ENCODE results near the gene MTARC2.
"Not testable (repeated sequence)": the region's sequence is repeated elsewhere in the genome, so short reads cannot be mapped to it uniquely, and the experiment has no call there.

The MTARC2 gene

DNA sequence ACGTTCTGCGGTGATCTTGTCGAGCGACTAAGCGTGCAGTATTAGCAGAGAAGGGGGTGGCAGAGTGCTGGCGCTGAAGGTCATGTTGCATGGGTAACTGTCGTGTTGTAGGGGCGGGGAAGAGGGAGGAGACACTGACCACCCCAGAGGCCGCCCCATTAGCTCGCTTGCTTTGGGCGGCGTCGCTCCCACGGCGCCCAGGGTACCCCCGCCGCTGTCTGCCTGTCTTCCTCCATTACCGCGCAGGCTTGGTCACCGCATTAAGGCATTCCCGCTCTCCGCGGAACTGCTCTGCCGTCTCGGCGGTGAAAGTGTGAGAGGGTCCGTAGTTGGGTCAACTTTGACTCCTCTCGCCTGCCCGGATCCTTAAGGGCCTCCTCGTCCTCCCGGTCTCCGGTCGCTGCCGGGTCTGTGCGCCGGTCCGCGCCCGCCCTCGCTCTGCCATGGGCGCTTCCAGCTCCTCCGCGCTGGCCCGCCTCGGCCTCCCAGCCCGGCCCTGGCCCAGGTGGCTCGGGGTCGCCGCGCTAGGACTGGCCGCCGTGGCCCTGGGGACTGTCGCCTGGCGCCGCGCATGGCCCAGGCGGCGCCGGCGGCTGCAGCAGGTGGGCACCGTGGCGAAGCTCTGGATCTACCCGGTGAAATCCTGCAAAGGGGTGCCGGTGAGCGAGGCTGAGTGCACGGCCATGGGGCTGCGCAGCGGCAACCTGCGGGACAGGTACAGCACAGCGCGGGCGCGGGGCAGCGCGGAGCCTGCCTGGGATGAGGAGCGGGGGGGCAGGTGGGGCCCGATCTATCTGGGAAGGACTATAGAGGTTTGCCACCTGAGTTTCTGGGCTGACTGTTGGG, at the start of gene MTARC2:
TSS of gene MTARC2 (plus strand) at position 234 of the 846 bp plus-strand sequence. CDS start at position 444, 210 bp downstream.
- DNase-seq = peak; percentile 31

GRCh38 chr1:220698607-220699016, 49.5 kb upstream of the MTARC2 start:
- DNase-seq = no peak

GRCh38 chr1:220699044-220699443, 49.1 kb upstream of the MTARC2 start:
- DNase-seq = no peak

- peak; percentile 23 for DNase-seq
These were observed 47.5 kb upstream of the MTARC2 start for GRCh38 chr1:220700556-220701179.

DNA sequence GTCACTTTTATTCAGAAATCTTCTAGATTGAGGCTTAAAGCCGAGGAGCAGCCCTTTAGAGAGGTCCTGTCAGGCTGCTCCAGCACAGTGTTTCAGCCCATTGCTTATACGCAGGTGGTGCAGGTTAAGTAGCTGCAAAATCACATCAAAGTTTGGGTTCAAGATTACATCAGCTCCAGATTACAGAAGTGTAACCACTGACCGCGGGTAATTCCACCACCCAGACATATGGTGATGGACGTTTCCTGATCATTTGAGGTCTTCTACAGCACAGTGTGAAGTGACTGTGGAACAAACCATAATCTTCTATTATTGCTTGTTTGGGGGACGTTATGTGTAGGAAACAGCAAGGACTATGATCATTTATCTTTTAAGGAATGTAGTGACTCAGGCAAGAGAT, 46.1 kb upstream of the MTARC2 start:
- no peak for DNase-seq

DNA sequence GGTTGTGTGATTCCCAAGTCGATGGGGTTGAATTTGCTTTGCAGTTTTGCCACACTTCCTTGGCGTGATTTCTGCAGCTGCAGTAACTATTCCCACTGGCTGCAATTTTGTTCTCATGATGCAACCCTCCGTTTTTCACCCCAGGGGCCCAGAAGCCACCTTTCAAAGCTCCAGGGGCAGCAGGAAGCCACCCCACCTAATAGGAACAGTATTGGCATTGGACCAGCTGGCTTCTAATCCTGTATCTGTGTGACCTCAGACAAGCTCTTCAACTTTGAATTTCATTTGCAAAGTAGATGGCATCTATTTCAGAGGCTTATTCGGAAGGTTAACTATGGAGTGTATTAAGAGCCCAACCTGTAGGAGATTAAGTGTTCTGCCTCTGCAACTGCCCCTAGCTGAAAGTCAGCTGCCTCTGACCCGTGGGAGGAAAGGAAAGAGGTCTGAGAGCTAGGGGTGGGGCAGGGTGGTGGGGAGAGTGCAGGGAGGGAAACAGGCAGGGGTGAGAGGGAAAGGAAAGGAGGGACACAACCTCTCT, 45.3 kb upstream of the MTARC2 start:
- peak; percentile 35 for DNase-seq

- DNase-seq = no peak
These were observed 44.8 kb upstream of the MTARC2 start for GRCh38 chr1:220703305-220703704.

GRCh38 chr1:220705782-220706181, 42.3 kb upstream of the MTARC2 start:
- DNase-seq = no peak

DNA sequence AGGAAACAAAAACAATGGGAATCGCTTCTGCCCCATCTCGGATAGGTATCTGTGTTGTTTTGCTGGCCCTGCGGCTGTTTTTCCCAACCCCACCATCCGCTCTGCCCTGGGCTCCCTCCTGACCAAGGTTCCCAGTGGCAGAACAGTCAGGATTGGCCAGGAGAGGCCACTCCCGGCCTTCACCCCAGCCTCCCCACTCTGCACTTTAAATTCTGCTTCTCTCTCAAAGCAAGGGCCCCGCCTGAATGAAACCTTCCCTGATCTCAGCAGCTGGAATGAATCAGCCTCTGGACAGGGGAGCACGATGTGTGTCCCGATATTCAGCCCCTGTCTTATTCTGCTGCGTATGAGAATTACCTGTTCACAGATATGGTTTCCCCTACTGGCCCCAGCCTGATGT, 41.6 kb upstream of the MTARC2 start:
- DNase-seq = no peak

- no peak for DNase-seq
These were observed 41.0 kb upstream of the MTARC2 start for GRCh38 chr1:220707160-220707559.

- no peak for DNase-seq
These were observed 39.9 kb upstream of the MTARC2 start for GRCh38 chr1:220708244-220708643.

DNA sequence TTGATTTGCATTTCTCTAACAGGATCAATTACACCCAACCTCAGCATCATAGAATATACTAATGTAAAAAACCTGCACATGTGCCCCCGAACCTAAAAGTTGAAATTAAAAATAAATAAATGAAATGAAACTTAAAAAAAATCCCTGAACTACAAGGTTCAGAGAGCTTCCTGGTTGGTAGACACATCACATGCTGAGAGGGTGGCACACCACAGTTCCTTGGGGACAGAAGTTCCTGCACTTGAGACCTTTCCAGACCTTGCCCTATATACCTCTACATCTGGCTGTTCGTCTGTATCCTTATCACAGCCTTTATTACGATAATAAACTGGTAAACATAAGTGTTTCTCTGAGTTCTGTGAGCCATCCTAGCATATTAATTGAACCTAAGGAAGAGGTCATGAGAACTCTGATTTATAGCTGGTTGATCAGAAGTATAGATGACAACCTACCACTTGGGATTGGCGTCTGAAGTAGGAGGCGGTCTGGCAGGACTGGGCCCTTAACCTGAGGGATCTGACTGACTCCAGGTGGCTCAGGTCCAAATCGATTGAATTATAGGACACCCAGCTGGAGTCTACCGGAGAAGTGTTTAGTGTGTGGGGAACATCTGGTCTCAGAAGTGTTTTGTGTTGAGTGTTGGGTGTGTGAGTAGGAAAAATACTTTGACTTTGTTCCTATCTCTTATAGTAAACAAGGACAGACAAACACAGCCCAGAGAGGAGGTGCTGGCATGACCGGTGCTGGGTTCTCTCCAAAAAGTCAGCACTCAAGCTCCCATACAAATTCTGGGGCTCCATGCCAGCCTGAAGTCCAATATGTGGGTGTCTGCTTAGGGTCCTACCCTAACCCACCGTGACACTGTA, 39.0 kb upstream of the MTARC2 start:
- no peak for DNase-seq

GRCh38 chr1:220710333-220710732, 37.8 kb upstream of the MTARC2 start:
- DNase-seq = no peak

- DNase-seq = no peak
These were observed 36.9 kb upstream of the MTARC2 start for GRCh38 chr1:220711056-220711809.

DNA sequence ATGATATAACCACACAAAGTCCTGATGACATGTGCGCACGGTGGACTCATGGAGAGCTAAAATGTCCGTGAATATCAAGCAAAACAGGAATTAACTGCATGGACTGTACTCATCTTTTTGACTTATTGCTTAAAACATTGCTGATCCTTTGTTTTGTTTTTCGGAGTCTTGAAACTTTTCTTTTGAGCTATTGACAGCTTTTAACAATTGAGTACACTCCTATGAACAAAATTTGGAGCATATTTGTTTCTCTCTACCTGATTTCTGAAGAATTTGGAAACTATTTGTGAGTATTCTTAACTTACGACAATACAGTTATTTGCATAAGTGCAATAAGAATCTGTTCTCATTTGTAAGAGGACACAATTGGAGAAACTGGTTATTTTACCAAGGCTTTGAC, 32.1 kb upstream of the MTARC2 start:
- DNase-seq = not testable (repeated sequence)

DNA sequence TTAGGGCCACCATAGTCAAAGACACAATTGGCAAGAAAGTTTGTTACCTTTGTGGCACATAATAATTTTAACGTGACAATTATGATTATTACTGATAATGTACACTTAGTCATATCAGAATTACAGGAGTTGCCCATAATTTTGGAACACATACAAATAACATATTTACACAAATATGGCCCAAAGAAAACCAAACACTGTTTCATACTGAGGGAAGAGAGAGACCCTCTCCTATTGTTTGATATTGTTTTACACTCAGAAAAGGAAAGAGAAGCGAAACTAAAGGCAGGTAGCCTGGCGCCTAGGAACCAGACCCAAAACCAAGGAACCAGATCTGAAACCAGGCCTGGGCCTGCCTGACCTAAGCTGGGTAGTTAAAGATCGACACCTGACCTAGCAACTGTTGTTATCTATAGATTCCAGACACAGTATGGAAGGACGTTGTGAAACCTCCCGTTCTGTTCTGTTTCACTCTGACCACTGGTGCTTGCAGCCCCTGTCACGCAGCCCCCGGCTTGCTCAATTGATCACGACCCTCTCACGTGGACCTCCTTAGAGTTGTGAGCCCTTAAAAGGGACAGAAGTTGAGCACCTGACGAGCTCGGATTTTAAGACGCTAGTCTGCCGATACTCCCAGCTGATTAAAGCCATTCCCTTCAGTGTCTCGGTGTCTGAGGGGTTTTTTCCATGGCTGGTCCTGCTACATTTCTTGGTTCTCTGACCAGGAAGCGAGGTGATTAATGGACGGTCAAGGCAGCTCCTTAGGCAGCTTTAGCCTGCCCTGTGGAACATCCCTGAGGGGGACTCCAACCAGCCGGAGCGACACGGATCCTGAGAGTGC, 30.1 kb upstream of the MTARC2 start:
- DNase-seq = no peak

DNA sequence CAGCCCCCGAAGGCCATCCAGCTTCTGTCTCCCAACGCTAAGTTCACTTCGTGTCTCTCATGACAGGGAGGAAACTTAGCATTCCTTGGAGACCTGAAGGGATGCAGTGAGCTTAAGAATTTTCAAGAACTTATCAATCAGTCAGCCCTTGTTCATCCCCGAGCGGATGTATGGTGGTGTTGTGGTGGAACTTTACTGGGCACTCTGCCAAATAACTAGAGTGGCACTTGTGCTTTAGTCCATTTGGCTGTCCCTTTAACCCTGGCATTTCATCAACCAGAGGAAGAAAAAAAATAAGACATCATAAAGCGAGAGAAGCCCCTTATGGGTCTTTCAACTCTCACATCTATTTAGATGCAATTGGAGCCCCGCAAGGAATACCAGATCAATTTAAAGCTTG, 26.9 kb upstream of the MTARC2 start:
- DNase-seq = not testable (repeated sequence)

- no peak for DNase-seq
These were observed 21.5 kb upstream of the MTARC2 start for GRCh38 chr1:220726634-220727033.

DNA sequence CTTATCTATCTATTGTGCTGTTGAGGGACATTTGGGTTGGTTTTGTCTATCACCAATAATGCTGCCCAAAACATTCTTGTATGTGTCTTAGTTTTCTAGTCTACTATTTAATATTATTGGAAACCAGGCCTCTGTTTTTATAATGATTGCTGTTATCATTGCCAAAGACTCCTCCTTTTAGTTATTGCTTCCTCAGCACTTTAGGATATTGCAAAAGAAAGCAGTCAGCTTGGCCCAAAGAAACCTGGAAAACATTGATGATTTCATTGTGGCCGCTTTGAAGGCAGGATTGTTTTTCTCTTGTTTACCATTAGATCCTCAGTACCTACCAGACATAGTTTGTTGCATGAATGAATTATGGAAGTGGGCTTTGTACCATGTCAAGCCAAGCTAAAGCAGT, 20.6 kb upstream of the MTARC2 start:
- no peak for DNase-seq

DNA sequence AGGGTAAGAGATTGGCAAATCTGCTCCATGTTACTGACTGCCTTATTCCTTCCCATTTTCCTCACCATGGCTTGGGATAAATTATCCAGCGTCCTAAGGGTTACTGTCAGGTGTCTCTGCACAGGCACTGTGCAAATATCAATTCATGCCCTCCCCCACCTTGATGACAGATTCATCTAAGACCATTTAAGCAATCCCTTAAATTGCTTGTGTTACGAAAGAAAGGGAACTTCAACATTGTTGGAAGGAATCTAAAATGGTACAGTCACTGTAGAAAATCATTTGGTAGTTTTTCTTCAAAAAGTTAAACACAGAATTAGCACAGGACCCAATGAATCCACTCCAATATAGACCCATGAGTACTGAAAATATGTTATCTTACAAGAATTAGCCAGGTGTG, 17.6 kb upstream of the MTARC2 start:
- no peak for DNase-seq

DNA sequence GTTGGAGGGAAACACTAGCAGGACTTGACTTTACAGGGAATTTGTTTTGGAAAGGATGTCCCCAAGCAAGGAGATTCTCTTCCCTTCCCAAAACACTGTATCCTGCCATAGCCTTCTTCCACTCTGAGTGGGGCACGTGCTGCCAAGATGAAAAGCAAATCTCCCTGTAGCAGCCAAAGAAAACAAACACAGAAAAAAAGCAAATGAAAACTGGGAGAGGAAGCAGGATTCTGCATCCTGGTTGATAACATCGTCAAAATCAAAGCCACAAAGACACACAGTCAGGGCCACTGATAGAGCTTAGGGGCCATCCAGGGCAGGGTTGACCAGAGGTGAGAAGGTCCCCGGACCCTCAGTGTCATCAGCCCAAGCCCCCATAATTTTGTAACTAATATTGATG, 16.0 kb upstream of the MTARC2 start:
- no peak for DNase-seq
